ENCODE results near the gene MTERF4. TPM values are rescaled to one million over a fixed set of nuclear protein-coding genes. Genes with fewer than 3 reads are reported as not detected.
A peak's percentile ranks its signal among the peaks of the same experiment; 100 is the strongest.
"Not testable (repeated sequence)": the region's sequence is repeated elsewhere in the genome, so short reads cannot be mapped to it uniquely, and the experiment has no call there.

Gene MTERF4
- total RNA-seq, 2 donors from 2014 or later, result 38.1 to 40.5 TPM

DNA sequence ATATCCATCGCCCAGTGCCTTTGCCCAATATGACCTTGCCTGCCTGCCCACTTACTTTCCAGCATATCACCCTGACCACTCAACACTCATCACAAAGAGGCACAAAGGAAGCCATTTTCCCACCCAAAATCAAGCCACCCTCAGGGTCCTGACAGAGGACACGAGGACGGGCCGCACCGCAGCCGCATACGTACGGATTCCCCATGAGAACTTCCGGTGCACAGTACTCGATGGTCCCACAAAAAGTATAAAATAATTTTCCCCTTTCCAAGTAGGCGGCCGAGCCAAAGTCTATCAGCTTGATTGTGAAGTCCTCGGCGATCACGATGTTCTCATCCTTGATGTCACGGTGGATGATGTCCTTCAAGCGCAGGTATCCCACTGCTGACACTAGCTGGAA, 10.0 kb upstream of the MTERF4 start:
- Mint-ChIP-seq H3K4me1 (ENCODE audit: low read depth in 2 of 2) (peaks cover 8 to 23% of the 10 kb centered on the region in 2 donors), H3K9me3 (no peaks in the 10 kb centered on the region), H3K4me3 (no peak overlapping the region), H3K27me3 (no peaks in the 10 kb centered on the region), H3K27ac (peak overlapping the region in 1 of 2 donors; percentile 73), H3K36me3 (peaks cover 10% of the 10 kb centered on the region)
- ATAC-seq (no peak), DNase-seq (ENCODE audit: low spot score) (no peak)

DNA sequence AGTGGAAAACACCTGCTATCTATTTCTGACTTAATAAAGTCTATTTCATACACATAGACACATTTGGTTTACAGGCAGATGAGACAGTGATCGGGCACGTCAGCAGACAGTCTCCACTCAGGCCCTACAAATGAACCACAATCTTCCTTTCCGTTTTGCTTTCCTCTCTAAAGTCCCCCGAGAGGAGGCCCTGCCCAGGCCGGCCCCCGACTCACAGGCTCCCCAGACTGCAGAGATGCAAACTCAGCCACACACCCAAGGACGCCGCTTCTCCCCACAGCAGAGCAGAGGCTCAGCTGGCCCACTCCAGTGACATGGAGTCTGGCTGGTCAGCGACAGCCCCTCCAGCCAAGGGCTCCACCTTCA, 9.3 kb upstream of the MTERF4 start:
- Mint-ChIP-seq H3K27ac (peak overlapping the region in 1 of 2 donors; percentile 73), H3K4me3 (no peak overlapping the region), H3K9me3 (no peaks in the 10 kb centered on the region), H3K27me3 (no peaks in the 10 kb centered on the region), H3K4me1 (ENCODE audit: low read depth in 2 of 2) (peaks cover 8 to 23% of the 10 kb centered on the region in 2 donors), H3K36me3 (peaks cover 7% of the 10 kb centered on the region)
- DNase-seq (ENCODE audit: low spot score) (no peak), ATAC-seq (no peak)

DNA sequence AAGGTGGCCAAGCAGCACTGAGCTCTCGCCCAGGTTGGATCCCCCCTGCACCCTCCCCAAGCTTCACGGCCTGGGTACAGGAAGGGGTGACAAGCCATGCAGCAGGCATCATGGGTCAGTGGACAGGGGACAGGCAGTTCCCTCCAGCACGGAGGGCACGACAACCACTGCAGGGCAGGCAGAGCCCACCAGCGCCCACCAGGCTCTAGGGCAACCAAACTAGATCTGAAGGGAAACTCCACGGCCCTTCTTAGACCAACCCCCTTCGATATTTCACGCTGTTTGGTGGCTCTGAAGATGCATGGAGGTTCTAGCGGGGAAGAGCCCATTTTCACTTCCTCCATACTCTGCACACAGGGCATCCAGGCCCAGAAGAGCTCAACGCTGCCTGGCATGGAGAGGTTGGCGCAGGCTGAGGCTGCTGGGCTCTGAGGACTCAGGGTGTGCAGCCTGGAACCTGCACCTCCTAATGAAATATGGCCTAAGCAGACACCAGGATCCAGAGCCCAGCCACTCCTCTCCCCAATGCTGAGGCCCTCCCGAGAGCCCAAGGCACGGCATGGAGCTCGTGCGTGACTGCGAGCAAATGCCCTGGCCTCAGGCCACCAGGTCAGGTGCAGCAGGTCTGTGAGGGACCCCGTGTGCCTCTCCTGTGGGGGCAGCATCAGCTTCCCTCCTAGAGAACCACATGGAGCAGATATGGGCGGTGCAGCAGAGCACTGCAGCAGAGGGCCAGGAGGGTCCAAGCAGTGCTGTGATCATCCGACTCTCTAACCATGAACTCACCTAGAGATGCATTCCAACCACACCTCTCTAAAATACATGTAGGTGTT, 8.7 kb upstream of the MTERF4 start:
- no peak overlapping the region for H3K4me3 Mint-ChIP-seq
- ATAC-seq (no peak), DNase-seq (ENCODE audit: low spot score) (no peak)
- no peaks in the 10 kb centered on the region for H3K27me3 Mint-ChIP-seq
- H3K9me3 Mint-ChIP-seq, result no peaks in the 10 kb centered on the region
- peaks cover 8 to 23% of the 10 kb centered on the region in 2 donors for H3K4me1 Mint-ChIP-seq (ENCODE audit: low read depth in 2 of 2)
- H3K27ac Mint-ChIP-seq, result no peak overlapping the region
- H3K36me3 Mint-ChIP-seq, result peaks cover 6% of the 10 kb centered on the region

DNA sequence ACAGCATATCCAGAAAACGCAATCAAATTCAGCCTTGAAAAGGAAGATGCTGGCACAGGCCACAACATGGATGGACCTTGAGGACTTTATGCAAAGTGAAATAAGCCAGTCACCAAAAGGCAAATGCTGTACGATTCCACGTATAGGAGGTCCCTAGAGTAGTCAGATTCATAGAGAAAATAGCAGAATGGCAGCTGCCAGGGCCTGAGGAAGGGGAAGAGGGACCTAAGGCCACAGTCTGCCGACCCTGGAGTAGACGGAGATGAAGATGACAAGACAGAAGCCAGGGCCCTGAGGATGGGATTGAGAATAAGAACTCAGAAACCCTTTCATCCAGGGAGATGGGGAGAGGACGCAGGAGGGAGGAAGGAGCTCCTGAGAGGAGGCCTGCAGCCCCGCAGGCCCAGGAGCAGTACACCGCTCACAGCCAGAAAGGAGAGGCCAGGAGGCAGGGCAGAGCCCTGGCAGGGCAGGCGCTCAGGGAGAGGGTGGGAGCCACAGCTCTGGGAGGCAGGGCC, 8.1 kb upstream of the MTERF4 start:
- H3K27ac Mint-ChIP-seq, result peak overlapping the region in 1 of 2 donors; percentile 59
- no peaks in the 10 kb centered on the region for H3K27me3 Mint-ChIP-seq
- no peaks in the 10 kb centered on the region for H3K9me3 Mint-ChIP-seq
- no peak overlapping the region for H3K4me3 Mint-ChIP-seq
- peaks cover 6% of the 10 kb centered on the region for H3K36me3 Mint-ChIP-seq
- peaks cover 8 to 23% of the 10 kb centered on the region in 2 donors for H3K4me1 Mint-ChIP-seq (ENCODE audit: low read depth in 2 of 2)
- DNase-seq (ENCODE audit: low spot score), result no peak
- no peak for ATAC-seq

DNA sequence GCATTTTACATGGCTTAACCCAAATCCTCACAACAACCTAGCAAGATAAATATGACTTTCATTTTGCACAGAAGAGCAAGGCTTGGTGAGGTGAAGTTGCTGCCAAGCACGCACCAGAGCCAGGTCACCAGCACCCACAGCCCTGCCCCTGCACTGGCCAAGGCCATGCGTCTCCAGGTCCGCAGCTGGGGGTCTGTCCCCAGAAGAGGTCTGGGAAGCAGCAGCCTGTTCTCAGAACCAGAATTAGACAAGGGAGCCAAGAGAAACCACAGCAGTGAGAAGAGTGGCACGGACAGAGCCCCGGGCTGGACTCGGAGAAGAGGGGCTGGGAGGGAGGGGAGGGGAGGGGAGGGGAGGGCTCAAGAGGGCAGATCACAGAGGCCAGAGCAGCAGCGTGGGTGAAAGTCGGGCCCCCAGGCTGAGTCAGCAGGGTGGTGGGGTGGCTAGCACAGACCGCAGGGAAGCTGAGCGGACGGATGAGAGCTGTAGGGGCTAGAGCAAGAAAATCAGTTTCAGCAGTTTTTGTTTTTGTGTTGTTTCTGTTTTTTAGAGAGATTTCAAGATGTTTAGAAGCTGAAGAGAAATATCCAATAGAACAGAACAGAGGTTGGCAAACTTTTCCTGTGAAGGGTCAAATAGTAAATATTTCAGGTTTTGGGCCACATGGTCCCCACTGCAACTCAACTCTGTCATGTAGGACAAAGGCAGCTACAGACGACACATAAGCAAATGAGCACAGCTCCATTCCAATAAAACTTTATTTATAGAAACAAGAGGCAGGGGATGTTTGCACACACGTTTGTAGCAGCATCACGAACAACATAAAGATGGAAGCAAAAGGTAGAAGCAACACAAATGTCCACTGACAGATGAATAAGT, 7.4 kb upstream of the MTERF4 start:
- Mint-ChIP-seq H3K4me1 (ENCODE audit: low read depth in 2 of 2) (peaks cover 8 to 23% of the 10 kb centered on the region in 2 donors), H3K9me3 (no peaks in the 10 kb centered on the region)

DNA sequence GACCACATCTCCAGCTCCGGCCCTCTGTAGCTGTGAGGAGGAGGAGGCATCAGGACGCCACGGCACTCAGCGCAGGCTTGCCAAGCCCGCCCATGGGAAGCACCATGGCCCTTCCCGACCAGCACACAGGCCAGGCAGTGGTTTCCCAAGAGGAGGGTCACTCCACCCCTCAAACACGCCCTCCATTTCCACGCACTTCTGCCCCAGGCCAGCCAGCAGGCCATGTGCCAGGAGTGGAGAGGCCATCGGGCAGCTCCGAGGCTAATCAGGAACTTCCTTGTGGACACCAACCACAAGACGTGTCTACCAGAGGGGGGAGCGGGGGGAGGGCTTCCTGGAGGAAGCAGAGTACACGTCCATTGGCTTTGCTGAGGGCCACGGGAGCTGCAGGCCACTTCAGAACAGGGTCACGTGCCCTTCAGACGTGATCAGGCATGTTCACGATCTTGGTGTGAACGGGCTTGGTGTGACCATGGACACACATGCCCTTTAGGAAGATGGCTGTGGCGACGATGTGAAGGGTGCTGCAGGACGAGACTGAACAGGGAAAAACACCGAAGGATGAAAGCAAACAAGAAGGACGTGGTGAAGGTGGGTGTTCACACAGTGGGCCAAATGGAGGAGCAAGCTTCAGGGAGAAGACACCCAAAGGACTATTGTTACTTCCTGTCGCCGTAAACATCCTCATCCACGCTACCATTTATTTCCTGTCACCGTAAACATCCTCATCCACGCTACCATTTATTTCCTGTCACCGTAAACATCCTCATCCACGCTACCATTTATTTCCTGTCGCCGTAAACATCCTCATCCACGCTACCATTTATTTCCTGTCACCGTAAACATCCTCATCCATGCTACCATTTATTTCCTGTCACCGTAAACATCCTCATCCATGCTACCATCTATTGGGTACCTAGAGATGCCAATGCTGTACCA, 6.5 kb upstream of the MTERF4 start:
- Mint-ChIP-seq H3K4me1 (ENCODE audit: low read depth in 2 of 2) (peaks cover 8 to 23% of the 10 kb centered on the region in 2 donors), H3K27me3 (no peaks in the 10 kb centered on the region), H3K9me3 (no peaks in the 10 kb centered on the region), H3K36me3 (no peaks in the 10 kb centered on the region), H3K27ac (peak overlapping the region; percentile 31 to 50), H3K4me3 (peak overlapping the region; percentile 36)
- DNase-seq (ENCODE audit: low spot score), result no peak
- ATAC-seq, result no peak

More for the DNA sequence above, 7.4 kb upstream of the MTERF4 start:
- Mint-ChIP-seq H3K36me3 (peaks cover 1% of the 10 kb centered on the region), H3K4me3 (peak overlapping the region; percentile 36), H3K27me3 (no peaks in the 10 kb centered on the region), H3K27ac (peak overlapping the region; percentile 31 to 59)
- ATAC-seq, result no peak
- DNase-seq (ENCODE audit: low spot score), result no peak

DNA sequence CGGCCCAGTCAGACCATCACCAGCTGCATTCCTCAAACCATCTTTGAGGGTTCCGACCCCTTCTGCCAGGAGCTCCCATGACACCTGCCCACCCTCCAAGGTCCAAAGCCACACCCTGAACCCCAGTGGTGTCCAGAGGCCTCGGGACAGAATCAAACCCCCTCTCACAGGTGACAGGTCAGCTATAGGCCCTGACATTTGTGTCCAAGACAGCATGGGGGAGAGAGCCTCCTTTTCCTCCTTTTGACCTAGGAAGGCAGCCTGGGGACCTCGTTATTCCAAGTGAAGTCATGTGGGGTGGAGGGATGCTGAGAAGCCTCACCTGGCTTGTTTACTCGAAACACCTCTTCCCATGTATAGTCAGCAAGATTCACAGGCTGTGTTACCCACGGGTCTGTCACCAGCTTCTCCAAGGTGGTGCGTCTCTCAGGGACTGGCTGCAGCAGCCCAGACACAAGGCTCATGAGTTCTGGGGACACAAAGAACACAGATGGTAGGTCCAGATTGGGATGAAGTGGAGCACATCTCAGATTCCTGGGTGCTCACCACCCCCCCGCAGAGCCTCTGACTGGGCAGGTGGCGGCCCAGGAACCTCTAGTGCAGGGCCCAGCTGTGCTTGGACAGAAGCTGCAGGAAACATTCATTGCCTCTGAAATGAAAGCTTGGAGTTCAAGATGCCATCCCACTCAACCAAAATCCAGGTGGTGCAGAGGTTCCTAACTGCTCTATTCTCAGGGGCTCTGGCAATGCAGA, 5.1 kb upstream of the MTERF4 start:
- H3K27ac Mint-ChIP-seq, result no peak overlapping the region
- H3K36me3 Mint-ChIP-seq, result no peaks in the 10 kb centered on the region
- H3K4me3 Mint-ChIP-seq, result no peak overlapping the region
- ATAC-seq, result no peak
- no peaks in the 10 kb centered on the region for H3K9me3 Mint-ChIP-seq
- peaks cover 18 to 23% of the 10 kb centered on the region in 2 donors for H3K4me1 Mint-ChIP-seq (ENCODE audit: low read depth in 2 of 2)
- DNase-seq (ENCODE audit: low spot score), result no peak
- no peaks in the 10 kb centered on the region for H3K27me3 Mint-ChIP-seq

DNA sequence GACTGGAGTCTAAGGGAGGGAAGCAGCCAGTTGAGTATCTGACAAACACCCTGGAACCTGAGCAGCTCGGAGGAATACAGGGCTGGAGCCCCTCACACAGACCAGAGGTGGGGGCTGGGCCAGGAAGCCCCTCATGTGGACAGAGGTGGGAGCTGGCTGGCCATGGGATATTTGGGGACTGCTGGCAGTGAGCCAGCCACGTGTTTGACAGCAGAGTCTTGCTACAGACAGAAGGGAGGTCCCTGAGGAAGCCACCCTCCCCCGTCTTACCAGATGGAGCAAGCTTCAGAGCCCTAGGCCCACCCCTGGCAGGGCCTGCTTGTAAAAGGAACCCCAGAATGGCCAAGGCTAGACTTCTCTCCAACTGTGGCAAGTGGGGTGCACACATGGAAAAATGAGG, 3.6 kb upstream of the MTERF4 start:
- H3K4me3 Mint-ChIP-seq, result no peak overlapping the region
- H3K4me1 Mint-ChIP-seq (ENCODE audit: low read depth in 2 of 2), result peaks cover 24 to 25% of the 10 kb centered on the region in 2 donors
- no peaks in the 10 kb centered on the region for H3K27me3 Mint-ChIP-seq
- no peak overlapping the region for H3K27ac Mint-ChIP-seq
- no peaks in the 10 kb centered on the region for H3K36me3 Mint-ChIP-seq
- DNase-seq (ENCODE audit: low spot score), result no peak
- no peaks in the 10 kb centered on the region for H3K9me3 Mint-ChIP-seq
- no peak for ATAC-seq

DNA sequence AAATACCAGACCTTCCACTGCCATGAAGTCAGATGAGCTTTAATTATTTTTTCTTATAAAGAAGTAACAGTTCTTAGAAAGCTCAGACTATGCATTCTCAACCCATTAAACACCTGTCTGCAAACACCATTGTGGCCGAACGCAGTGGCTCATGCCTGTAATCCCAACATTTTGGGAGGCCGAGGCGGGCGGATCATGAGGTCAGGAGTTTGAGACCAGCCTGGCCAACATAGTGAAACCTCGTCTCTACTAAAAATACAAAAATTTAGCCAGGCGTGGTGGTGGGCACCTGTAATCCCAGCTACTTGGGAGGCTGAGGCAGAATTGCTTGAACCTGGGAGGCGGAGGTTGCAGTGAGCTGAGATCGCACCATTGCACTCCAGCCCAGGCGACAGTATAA, 2.5 kb upstream of the MTERF4 start:
- H3K36me3 Mint-ChIP-seq; H3K9me3 Mint-ChIP-seq; H3K27me3 Mint-ChIP-seq; H3K4me3 Mint-ChIP-seq; H3K27ac Mint-ChIP-seq; ATAC-seq; DNase-seq (ENCODE audit: low spot score): not testable (repeated sequence)
- peaks cover 25 to 27% of the 10 kb centered on the region in 2 donors for H3K4me1 Mint-ChIP-seq (ENCODE audit: low read depth in 2 of 2)

DNA sequence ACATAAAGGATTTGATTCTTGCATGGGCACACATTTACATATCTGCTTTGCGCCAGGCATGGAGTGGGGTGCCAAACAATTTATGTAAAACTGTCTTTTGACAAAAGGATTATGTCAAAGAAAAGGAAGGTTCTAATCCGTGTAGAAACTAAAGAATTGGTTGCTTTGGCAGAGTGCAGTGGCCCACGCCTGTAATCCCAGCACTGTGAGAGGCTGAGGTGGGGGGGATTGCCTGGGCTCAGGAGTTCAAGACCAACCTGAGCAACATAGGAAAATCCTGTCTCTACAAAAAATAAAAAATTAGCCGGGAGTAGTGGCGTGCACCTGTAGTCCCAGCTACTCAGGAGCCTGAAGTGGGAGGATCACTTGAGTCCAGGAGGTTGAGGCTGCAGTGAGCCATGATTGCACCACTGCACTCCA, 1.1 kb upstream of the MTERF4 start:
- ATAC-seq (no peak), DNase-seq (ENCODE audit: low spot score) (no peak)
- H3K27me3 Mint-ChIP-seq, result no peaks in the 10 kb centered on the region

DNA sequence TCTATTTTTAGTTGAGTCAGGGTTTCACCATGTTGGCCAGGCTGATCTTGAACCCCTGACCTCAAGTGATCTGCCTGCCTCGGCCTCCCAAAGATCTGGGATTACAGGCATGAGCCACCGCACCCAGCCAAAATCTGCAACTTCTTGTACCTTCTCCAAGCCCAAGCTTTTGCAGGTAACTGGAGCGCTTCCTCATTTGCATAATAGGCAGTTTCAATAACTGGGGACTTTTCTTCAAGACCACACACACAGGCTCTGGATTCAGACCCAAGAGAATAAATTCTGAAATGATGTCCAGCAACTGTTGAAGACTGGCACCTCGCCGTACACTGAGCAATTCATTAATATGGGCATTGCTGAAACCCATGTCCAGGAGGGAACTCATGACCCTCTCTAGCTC, 2.8 kb downstream of the MTERF4 start:
- H3K4me3 Mint-ChIP-seq, result no peak overlapping the region
- H3K9me3 Mint-ChIP-seq, result no peaks in the 10 kb centered on the region
- peak overlapping the region; percentile 5 to 48 for H3K27ac Mint-ChIP-seq
- peaks cover 22% of the 10 kb centered on the region for H3K36me3 Mint-ChIP-seq
- H3K27me3 Mint-ChIP-seq, result no peaks in the 10 kb centered on the region
- ATAC-seq (no peak), DNase-seq (ENCODE audit: low spot score) (no peak)
- H3K4me1 Mint-ChIP-seq (ENCODE audit: low read depth in 2 of 2), result peaks cover 28 to 50% of the 10 kb centered on the region in 2 donors

More for the DNA sequence above, 1.1 kb upstream of the MTERF4 start:
- H3K4me1 Mint-ChIP-seq (ENCODE audit: low read depth in 2 of 2), result peaks cover 26 to 27% of the 10 kb centered on the region in 2 donors
- peaks cover 7% of the 10 kb centered on the region for H3K36me3 Mint-ChIP-seq
- H3K9me3 Mint-ChIP-seq, result no peaks in the 10 kb centered on the region
- H3K27ac Mint-ChIP-seq, result peak overlapping the region; percentile 95
- H3K4me3 Mint-ChIP-seq, result peak overlapping the region; percentile 97

DNA sequence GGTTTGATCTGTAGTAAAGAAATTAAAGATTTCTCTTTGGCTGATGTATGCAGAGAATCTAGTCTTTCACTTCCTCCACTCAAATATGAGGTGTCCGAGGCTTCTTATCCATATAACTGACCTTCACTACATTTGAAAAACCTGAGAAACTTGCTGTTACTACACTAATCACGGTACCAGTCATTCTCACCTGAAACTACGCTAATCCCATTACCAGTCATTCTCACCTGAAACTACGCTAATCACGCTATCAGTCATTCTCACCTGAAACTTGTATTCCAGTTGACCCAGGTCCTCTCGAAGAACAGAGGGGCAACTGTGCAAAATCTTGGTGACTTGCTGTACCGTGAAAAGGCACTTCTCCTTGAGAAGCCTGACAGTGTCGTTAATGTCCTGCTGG, 5.1 kb downstream of the MTERF4 start:
- Mint-ChIP-seq H3K4me3 (no peak overlapping the region), H3K4me1 (ENCODE audit: low read depth in 2 of 2) (peaks cover 22 to 39% of the 10 kb centered on the region in 2 donors), H3K27ac (peak overlapping the region; percentile 30 to 48), H3K9me3 (no peaks in the 10 kb centered on the region), H3K27me3 (no peaks in the 10 kb centered on the region), H3K36me3 (peaks cover 22% of the 10 kb centered on the region)
- DNase-seq (ENCODE audit: low spot score) (no peak), ATAC-seq (no peak)
